IMR-90 (cell line): ENCODE measurements around the gene NWD2.

ENCODE experiments used
- BHLHE40 ChIP-seq: fragments of 150-350 bp; IDR thresholded peaks from 2 replicates; pipeline ENCODE4 v1.6.1; 2016; ENCODE audit warnings: mild to moderate bottlenecking, low read depth, low read length
- CEBPB ChIP-seq: IDR thresholded peaks from 2 replicates; pipeline ENCODE4 v1.6.1; 2012; ENCODE audit warnings: low read depth, low read length, improper control_type of control experiment
- MAZ ChIP-seq: IDR thresholded peaks from 2 replicates; pipeline ENCODE4 v1.6.1; 2012; ENCODE audit warnings: low read depth, mild to moderate bottlenecking, low read length, improper control_type of control experiment, moderate library complexity, borderline replicate concordance
- POLR2A ChIP-seq: IDR thresholded peaks from 2 replicates; pipeline ENCODE4 v1.6.1; 2012; ENCODE audit warnings: mild to moderate bottlenecking, low read depth, low read length
- RFX5 ChIP-seq: IDR thresholded peaks from 2 replicates; pipeline ENCODE4 v1.8.0; 2012; ENCODE audit warnings: low read depth, mild to moderate bottlenecking, low read length, moderate library complexity
- TF ChIP-seq, protein P1 (sequence below): conservative IDR thresholded peaks from 2 replicates; pipeline ENCODE4 v1.5.1; 2012; ENCODE audit warnings: mild to moderate bottlenecking, low read depth, low read length, improper control_type of control experiment

DNA sequence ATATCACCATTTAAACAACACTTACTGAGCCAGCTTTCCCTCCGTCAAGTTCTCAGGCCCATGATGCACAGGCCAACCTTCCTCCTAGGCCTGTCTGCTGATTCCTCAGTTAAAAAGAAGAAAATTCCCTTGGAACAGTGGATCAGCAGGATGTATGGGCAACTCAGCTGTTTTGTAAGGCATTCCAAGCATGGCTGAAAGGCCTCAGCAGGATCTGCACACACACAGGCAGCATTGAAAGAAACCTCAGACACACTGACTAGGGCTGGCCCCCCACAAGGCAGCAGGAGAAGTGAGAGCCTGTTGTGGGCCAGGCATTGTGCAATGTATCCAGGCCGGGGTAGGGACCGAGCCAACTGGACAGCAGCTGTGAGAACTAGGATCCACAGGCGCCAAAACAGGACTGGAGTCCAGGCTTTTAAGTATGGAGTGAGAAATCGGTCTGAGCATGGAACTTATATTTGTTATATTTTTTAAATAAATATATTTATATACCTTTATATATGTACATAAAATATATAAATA lies 171.4 kb downstream of the NWD2 start:
- TF ChIP-seq, protein P1, sequence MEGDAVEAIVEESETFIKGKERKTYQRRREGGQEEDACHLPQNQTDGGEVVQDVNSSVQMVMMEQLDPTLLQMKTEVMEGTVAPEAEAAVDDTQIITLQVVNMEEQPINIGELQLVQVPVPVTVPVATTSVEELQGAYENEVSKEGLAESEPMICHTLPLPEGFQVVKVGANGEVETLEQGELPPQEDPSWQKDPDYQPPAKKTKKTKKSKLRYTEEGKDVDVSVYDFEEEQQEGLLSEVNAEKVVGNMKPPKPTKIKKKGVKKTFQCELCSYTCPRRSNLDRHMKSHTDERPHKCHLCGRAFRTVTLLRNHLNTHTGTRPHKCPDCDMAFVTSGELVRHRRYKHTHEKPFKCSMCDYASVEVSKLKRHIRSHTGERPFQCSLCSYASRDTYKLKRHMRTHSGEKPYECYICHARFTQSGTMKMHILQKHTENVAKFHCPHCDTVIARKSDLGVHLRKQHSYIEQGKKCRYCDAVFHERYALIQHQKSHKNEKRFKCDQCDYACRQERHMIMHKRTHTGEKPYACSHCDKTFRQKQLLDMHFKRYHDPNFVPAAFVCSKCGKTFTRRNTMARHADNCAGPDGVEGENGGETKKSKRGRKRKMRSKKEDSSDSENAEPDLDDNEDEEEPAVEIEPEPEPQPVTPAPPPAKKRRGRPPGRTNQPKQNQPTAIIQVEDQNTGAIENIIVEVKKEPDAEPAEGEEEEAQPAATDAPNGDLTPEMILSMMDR: no peak
- TF ChIP-seq POLR2A (no peak), MAZ (no peak), RFX5 (no peak), BHLHE40 (no peak), CEBPB (no peak)
